NK-92 treated with Interleukin-12 subunit alpha and Interleukin-12 subunit beta, amount 100 ng/mL, for 24 hours (cell line): Measurements from ENCODE around the gene PYHIN1.

Experiments used
- DNase-seq: peaks from one replicate; lab custom pipeline; 2025; lab: John Stamatoyannopoulos, UW

The PYHIN1 gene

DNA sequence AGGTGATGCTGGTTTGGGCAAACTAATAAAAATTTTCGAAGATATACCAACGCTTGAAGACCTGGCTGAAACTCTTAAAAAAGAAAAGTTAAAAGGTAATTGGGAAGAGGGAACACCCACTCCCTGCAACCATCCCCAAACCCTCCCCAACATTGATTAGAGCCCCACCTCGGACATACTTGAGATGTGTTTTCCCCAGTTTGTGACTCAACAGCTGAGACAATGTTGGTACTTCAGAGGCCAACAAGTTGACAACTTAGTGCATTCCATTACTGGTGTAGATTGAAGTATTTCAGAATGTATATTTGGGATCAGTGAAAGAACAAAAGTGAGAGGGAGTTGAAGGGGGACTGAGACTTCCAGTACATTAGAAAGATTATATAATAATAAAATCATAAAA lies 83.5 kb downstream of the PYHIN1 start:
- no peak for DNase-seq

DNA sequence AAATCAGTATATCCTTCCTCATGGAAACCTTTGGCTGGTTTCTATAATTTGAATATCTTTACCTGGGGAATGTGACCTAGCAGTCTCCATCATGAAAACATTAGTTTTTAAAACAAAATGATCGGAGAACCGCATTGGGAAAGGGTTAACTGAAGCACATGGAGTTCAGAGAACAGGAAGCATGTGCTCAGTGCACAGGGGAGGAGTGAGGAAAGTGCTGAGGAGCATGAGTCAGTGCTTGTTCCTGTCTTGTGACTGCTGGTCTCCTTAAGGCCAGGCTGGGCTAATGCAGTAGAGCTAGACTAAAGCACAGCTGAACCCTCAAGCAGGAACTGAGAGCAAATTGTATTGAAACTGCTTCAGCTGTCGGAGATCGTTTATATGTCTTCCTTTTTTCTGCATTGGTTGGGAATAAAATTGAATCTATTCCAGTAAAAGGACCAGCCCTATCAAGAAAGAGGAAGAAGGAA lies 84.1 kb downstream of the PYHIN1 start:
- DNase-seq: peak; percentile 69

DNA sequence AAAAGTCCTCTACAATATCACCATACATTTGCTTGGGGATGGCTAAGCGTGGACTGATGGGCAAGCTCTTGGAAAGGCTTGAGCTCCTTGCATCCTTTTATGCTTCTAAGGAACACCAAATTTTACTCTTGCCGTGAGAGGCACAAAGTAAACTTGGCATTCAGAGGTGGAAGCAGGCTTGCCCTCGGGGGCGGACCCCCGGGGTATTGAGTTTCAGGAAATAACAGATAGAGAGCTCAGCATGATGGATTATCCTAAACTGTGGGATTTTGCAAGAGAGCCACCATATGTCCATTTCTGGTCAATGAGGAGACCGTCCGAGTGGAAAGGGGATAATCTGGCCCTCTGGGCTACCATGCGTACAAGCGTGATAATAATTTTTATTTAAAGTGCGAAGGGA lies 92.4 kb downstream of the PYHIN1 start:
- no peak for DNase-seq

DNA sequence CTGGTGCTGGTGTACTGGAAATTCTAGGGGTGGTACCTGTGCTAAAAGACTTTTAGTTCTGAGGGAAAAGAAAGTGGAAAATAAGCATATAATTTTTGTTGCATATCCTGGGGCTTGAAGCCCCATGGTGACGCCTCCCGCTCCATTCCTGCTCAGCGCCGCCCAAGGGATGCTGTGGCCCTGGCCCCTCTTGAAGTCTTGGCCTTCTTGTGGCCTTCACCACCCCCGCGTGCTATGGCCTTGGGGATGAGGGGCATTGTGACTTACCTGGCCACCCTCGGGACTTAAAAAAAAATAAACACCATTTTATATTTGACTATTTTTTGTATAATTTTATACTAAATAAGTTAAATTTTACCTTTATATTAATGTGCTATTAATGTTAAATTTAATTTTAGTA lies 93.7 kb downstream of the PYHIN1 start:
- no peak for DNase-seq
